ENCODE measurements around the gene OSBPL2.

OSBPL2 gene

DNA sequence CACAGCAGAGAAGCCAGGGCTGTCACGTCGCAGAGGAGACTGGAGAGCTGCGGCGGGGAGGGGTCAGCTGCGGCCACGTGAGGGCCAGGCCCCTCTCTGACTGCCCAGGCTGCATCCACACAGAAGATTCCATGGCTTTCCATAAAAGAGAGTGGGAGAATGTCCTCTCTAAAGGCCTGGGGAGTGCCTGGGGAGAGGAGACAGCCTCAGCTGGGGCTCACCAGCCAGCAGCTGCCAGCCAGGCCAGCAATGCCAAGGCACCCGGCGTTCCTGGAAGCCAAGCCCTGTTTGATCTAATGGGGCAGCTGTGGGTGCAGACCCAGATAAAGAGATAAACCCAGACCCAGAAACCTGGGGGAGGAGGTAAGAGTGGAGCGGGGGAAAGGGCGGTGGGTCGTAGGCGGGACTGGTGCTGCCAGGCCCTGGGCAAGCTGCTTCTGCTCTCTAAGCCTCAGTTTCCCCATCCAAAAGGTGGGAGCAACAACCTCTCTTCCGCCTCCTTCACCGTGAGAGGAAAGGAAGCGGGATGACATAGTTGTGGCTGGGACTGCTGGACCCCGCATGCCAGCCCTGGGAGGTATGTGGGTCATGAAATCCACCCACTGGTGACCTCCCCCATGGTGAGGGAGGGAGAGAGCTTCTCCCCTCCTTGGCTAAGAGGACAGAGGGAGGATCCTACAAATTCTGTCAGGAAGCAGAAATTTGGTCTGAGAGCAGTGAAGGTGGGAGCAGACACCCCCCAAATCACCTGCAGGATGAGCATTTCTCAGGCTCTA, 3.1 kb upstream of the OSBPL2 start:
- Mint-ChIP-seq H3K27ac (no peak overlapping the region), H3K4me3 (no peak overlapping the region), H3K27me3 (peaks cover 6% of the 10 kb centered on the region), H3K4me1 (peaks cover 21% of the 10 kb centered on the region), H3K9me3 (no peaks in the 10 kb centered on the region)
- DNase-seq: no peak
- ATAC-seq: no peak

GRCh38 chr20:62235777-62236157, 2.6 kb upstream of the OSBPL2 start:
- ATAC-seq (no peak), DNase-seq (no peak)
- Mint-ChIP-seq H3K4me3 (no peak overlapping the region), H3K4me1 (peaks cover 27% of the 10 kb centered on the region), H3K27me3 (peaks cover 6% of the 10 kb centered on the region), H3K27ac (no peak overlapping the region), H3K9me3 (no peaks in the 10 kb centered on the region)

DNA sequence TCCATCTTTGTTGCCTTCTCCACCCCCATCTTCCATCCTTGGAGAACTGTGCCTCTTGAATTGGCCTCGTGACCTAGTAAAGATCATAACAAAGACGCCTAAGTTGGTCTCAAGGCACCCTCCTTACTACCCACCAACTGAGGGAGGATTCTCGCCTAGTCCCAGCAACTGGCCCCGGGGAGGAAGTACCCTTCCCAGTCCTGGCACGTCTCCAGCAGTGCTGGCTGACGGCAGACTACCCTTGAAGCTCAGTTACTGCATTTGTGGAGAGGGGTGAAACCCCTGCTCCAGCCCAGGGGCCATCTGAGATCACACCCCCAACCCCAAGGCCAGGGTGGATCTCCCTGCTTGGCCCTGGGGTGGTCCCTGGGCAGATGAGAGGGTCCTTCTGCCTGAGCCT, 2.1 kb upstream of the OSBPL2 start:
- Mint-ChIP-seq H3K27ac (no peak overlapping the region), H3K4me1 (peaks cover 30% of the 10 kb centered on the region), H3K4me3 (no peak overlapping the region), H3K9me3 (no peaks in the 10 kb centered on the region), H3K27me3 (peaks cover 6% of the 10 kb centered on the region)
- DNase-seq (no peak), ATAC-seq (no peak)

DNA sequence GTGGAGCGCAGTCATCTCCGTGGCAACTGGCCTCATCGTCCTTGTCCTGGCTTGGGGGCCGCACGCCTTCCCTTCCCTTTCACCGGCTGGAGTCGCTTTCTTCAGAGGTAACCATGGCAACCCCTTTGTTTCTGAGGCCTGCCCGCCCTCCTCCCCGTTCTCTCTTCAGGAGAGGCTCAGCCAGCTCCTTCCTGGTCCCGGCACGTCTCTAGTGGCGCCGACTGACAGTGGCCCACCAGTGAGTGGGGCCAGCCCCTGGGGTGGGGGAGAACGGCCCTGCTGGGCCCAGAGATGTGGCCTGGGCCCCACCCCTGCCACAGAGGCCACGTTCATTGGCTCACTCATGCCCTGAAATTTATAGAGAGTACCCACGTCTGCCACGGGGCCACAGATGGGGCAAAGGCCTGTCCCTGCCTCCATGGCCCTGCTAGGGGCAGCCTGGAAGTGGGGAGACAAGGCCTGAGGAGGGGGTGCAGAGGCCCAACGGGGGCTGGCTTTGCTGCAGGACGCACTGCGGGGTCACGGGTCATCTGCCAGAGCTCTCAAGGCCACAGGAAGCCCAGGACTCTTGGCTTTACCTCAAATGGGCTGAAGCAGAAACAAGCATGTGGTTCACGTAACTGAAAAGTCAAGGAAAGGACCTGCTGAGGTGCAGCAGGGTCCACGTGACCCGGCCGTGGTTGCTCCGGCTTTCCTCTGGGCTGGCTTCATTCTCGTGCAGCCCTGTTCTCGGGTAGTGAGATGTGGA, 1.4 kb upstream of the OSBPL2 start:
- DNase-seq: no peak
- Mint-ChIP-seq H3K27ac (peak overlapping the region in 1 of 2 donors; percentile 9), H3K4me3 (no peak overlapping the region), H3K4me1 (peaks cover 37% of the 10 kb centered on the region), H3K9me3 (no peaks in the 10 kb centered on the region), H3K27me3 (peaks cover 6% of the 10 kb centered on the region)
- ATAC-seq: no peak

- ATAC-seq: no peak
- H3K4me3 Mint-ChIP-seq: peak overlapping the region; percentile 88 to 91
Measured at GRCh38 chr20:62237514-62237800, 864 bp upstream of the OSBPL2 start.

GRCh38 chr20:62238569-62239277, 402 bp downstream of the OSBPL2 start:
- H3K27me3 Mint-ChIP-seq: peaks cover 6% of the 10 kb centered on the region
- peak overlapping the region; percentile 88 to 94 for H3K27ac Mint-ChIP-seq
- no peaks in the 10 kb centered on the region for H3K9me3 Mint-ChIP-seq
- ATAC-seq: peak; percentile 8
- peak overlapping the region; percentile 83 to 88 for H3K4me3 Mint-ChIP-seq
- DNase-seq: no peak
- H3K4me1 Mint-ChIP-seq: peaks cover 47% of the 10 kb centered on the region

More at GRCh38 chr20:62237514-62237800, 864 bp upstream of the OSBPL2 start:
- Mint-ChIP-seq H3K9me3 (no peaks in the 10 kb centered on the region), H3K27me3 (peaks cover 6% of the 10 kb centered on the region), H3K4me1 (peaks cover 40% of the 10 kb centered on the region), H3K27ac (peak overlapping the region; percentile 37 to 73)
- no peak for DNase-seq

DNA sequence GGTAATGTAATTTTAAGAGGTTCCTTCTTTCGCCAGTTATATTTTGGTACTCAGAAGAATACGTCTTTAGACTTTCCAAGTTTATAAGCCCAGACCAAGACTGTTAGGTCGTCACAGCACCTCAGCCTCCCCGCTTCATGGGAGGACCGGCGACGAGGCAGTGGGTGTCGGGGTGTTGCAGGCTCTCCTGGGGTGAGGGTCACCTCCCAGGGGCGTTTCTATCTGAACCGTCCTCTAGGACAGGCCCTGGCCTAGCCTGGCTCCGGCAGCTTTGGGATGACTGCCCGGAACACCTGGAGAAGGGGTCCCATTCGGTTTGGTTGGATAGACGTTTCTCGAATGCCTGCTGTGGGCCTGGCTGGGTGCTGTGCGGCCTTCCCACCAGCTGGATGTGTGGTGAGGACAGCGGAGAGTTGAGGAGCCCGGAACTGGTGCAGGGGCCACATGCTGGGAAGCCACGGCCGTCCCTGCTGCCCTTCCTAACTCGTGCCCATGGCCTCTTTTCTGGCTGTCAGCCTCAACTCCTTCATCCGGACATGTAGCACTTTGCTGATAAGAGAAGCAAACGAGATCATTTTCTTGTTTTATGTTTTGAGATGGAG, 1.1 kb downstream of the OSBPL2 start:
- Mint-ChIP-seq H3K27me3 (peaks cover 6% of the 10 kb centered on the region), H3K9me3 (no peaks in the 10 kb centered on the region), H3K4me1 (peaks cover 54% of the 10 kb centered on the region), H3K27ac (peak overlapping the region; percentile 88 to 94), H3K4me3 (peak overlapping the region; percentile 83 to 86)
- DNase-seq (no peak), ATAC-seq (no peak)

- Mint-ChIP-seq H3K9me3 (no peaks in the 10 kb centered on the region), H3K27ac (no peak overlapping the region)
Measured at GRCh38 chr20:62240020-62240685, 1.8 kb downstream of the OSBPL2 start.

GRCh38 chr20:62241506-62241905, 3.2 kb downstream of the OSBPL2 start:
- H3K9me3 Mint-ChIP-seq: no peaks in the 10 kb centered on the region
- ATAC-seq (no peak), DNase-seq (no peak)
- H3K4me1 Mint-ChIP-seq: peaks cover 65% of the 10 kb centered on the region
- H3K4me3 Mint-ChIP-seq: no peak overlapping the region
- no peak overlapping the region for H3K27ac Mint-ChIP-seq
- no peaks in the 10 kb centered on the region for H3K27me3 Mint-ChIP-seq

More at GRCh38 chr20:62240020-62240685, 1.8 kb downstream of the OSBPL2 start:
- H3K4me1 Mint-ChIP-seq: peaks cover 60% of the 10 kb centered on the region
- no peak for ATAC-seq
- DNase-seq: no peak
- no peaks in the 10 kb centered on the region for H3K27me3 Mint-ChIP-seq
- peak overlapping the region; percentile 26 to 83 for H3K4me3 Mint-ChIP-seq

GRCh38 chr20:62242176-62242575, 3.9 kb downstream of the OSBPL2 start:
- Mint-ChIP-seq H3K4me1 (peaks cover 72% of the 10 kb centered on the region), H3K9me3 (no peaks in the 10 kb centered on the region), H3K27ac (no peak overlapping the region), H3K27me3 (no peaks in the 10 kb centered on the region), H3K4me3 (no peak overlapping the region)
- no peak for DNase-seq
- no peak for ATAC-seq

DNA sequence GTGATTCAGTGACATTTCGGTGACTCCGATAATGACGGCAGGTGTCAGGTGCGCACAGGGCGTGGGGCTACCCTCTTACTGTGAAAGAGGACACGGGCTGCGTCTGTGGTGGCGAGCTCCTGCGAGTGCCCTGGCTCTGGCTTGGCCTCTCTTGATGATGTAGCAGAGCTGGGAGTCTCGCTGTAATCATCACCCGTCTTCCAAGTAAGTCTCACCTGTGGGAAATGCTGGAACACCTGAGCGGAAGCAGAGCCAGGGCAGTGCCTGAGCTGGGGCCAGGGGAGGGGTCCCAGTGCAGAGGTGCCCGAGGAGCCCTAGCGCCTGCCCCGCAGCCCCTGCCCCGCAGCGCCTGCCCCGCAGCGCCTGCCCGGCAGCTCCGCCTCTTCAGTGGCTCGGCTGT, 4.8 kb downstream of the OSBPL2 start:
- ATAC-seq: no peak
- H3K4me3 Mint-ChIP-seq: no peak overlapping the region
- no peak overlapping the region for H3K27ac Mint-ChIP-seq
- H3K27me3 Mint-ChIP-seq: no peaks in the 10 kb centered on the region
- no peak for DNase-seq
- H3K4me1 Mint-ChIP-seq: peaks cover 65% of the 10 kb centered on the region
- no peaks in the 10 kb centered on the region for H3K9me3 Mint-ChIP-seq

DNA sequence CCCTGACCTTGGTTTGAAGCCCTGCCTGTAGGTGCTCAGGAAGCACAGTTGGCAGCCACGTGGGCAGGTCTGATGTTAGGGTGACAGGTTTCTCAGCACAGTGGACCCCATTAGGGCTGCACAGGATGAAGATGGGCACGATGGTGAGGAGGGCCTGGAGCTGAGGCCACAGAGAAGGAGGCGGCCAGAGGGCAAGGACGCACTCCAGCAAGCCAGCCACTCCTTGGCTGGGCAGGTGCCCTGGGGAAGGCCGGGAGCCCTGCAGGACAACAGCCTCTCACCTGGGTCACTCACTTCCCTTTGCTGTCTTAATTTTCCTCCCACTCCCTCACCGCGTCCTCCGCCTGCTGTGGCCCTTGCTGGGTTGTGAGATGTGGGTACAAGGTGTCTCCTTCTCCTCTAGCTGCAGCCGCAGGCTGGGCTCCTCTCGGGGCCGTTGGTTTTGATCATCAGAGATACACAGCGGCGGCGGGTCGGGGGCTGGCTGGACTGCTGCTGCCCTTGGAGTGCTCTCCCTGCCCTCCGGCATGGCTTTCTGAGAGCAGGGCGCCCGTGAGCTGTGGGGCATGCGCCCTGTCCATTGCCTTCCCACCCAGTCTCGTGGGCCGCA, 5.7 kb downstream of the OSBPL2 start:
- Mint-ChIP-seq H3K4me3 (peak overlapping the region in 1 of 2 donors; percentile 44), H3K9me3 (no peaks in the 10 kb centered on the region), H3K27me3 (no peaks in the 10 kb centered on the region), H3K27ac (peak overlapping the region in 1 of 2 donors; percentile 93), H3K4me1 (peaks cover 65% of the 10 kb centered on the region)
- ATAC-seq: no peak
- no peak for DNase-seq

DNA sequence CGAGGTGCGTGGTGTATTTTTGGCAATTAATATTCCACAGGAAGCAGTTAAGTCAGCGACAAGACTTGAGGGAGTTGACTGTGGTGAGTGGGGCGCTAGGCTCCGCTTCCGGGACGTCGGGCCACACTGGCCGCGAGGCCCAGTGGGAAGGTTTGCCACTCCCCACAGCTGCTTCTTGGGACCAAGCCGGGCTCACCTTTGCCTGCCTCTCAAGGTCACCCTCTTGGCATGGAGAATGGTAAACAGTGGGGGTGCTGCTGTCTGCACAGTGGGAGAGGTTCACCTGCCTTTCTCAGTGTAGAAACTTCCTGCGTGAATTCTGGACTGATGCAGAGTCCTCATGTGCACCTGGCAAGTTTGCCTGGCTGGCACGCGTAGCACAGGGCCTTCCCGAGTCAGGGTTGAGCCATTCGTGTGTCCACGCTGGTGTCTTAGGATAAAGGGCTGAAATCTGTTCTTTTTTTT, 6.4 kb downstream of the OSBPL2 start:
- Mint-ChIP-seq H3K4me1 (peaks cover 58% of the 10 kb centered on the region), H3K27me3 (no peaks in the 10 kb centered on the region), H3K4me3 (no peak overlapping the region), H3K9me3 (no peaks in the 10 kb centered on the region), H3K27ac (peak overlapping the region in 1 of 2 donors; percentile 93)
- ATAC-seq: no peak
- DNase-seq: no peak

DNA sequence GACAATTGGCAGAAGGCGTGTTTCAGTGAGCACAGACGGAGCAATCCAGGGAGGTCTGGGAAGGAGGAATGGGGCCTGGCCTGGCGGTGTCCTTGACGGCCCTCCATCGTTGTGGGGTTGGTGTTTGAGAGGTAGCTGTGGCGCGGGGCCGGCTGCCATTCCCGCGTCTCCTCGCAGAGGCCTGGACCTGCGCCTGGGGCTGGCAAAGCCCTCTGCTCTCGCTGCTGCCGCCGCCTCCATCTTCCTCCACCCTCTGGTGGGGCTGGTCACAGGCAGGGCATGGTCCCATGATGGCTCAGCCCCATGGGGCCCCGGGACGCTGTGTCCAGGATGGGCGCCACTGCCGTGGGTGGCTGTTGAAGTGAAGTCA, 7.6 kb downstream of the OSBPL2 start:
- Mint-ChIP-seq H3K9me3 (no peaks in the 10 kb centered on the region), H3K27me3 (no peaks in the 10 kb centered on the region), H3K4me3 (no peak overlapping the region), H3K4me1 (peaks cover 55% of the 10 kb centered on the region), H3K27ac (no peak overlapping the region)
- DNase-seq (no peak), ATAC-seq (no peak)

DNA sequence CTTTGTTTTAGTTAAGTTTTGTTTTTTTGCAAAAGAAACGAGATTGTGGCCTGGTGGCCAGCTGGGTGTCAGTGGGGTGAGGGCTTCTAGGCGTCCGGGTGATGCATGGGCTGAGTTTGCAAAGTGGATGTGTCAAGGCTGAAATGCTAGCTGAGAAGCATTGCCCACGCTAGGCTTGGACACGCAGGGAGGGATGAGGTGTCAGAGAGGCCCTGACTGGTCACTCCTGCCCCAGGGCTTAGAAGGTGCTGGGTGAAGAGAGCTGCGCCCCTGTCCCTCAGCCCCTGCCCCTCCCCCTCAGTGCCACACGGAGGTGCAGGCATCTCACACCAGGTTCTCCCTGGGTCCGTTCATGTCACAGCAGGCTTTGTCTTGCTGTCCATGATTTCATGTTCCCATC, 8.1 kb downstream of the OSBPL2 start:
- Mint-ChIP-seq H3K9me3 (no peaks in the 10 kb centered on the region), H3K4me3 (no peak overlapping the region), H3K27me3 (no peaks in the 10 kb centered on the region), H3K27ac (no peak overlapping the region), H3K4me1 (peaks cover 51% of the 10 kb centered on the region)
- ATAC-seq (no peak), DNase-seq (no peak)

All from stimulated activated naive CD8-positive, alpha-beta T cell treated with anti-CD3 and anti-CD28 coated beads, Interleukin-15, amount 100 ng/mL, for 72 hours (primary cell).